Frontal cortex (tissue), 4 donors: ENCODE data around the gene RRAGD. TPM values are rescaled to one million over a fixed set of nuclear protein-coding genes. Genes with fewer than 3 reads are reported as not detected.

ENCODE experiments used
- DNase-seq, 2 donors: peaks; one replicate each; pipeline ENCODE4 v3.0.0; 2012; ENCODE audit warnings: low spot score in 2 of 2
- FAIRE-seq: peaks from 2 replicates; lab custom pipeline; 2012; peaks lifted over from hg19 to GRCh38; lab: Jason Lieb, UNC
- total RNA-seq: library from RNA; depleted of rRNA; stranded (reverse); fragments of >200 nt; gene quantifications from one replicate; pipeline ENCODE4 v1.2.3, GENCODE V29; 2014
- donor health status: control.
- donor health status: control.
- donor health status: control.

The RRAGD gene
- total RNA-seq, 1 donor from 2014 or later, result 103 TPM

- DNase-seq, result no peak
These were observed 26.9 kb downstream of the RRAGD start for GRCh38 chr6:89385156-89385667.

DNA sequence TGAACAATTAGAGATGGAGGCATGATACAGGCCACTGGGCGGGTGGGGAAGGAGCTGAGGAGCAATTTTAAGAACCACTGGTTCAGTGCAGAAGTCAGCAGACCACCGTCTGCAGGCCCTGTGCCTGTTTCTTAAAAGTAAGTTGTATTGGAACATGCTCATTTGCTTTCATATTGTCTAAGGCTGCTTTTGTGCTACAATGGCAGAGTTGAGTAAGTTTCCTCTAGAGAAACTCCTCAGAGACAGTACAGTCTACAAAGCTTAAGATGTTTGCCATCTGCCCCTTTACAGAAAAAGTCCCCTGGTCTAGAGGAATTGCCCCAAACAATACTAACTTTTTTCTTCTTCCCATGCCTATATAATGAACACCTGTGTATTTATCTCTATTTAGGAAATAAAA is 31.0 kb downstream of the RRAGD start:
- FAIRE-seq, result no peak
- DNase-seq, result no peak

More at GRCh38 chr6:89385156-89385667, 26.9 kb downstream of the RRAGD start:
- FAIRE-seq, result no peak

DNA sequence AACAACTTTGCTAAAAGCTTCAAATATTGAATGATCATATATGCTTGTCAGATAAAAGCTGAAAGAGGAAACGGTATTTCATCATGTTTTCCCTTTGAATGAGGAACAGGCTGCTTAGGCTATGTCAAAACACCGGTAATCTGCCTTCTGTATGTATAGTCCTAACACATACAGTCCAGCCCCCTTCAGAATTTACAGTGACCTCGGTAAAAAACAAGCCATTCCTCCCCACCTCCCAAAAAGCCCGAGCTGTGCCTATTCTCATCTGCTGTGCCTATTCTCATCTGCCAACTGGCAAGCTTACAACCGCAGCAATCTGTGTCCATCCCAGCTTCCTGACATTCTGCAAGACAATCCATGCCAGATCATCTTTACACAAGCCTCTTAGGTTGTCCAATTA is 32.8 kb downstream of the RRAGD start:
- DNase-seq, result no peak
- no peak for FAIRE-seq

- DNase-seq, result no peak
- FAIRE-seq, result no peak
These were observed 33.4 kb downstream of the RRAGD start for GRCh38 chr6:89378628-89379027.

DNA sequence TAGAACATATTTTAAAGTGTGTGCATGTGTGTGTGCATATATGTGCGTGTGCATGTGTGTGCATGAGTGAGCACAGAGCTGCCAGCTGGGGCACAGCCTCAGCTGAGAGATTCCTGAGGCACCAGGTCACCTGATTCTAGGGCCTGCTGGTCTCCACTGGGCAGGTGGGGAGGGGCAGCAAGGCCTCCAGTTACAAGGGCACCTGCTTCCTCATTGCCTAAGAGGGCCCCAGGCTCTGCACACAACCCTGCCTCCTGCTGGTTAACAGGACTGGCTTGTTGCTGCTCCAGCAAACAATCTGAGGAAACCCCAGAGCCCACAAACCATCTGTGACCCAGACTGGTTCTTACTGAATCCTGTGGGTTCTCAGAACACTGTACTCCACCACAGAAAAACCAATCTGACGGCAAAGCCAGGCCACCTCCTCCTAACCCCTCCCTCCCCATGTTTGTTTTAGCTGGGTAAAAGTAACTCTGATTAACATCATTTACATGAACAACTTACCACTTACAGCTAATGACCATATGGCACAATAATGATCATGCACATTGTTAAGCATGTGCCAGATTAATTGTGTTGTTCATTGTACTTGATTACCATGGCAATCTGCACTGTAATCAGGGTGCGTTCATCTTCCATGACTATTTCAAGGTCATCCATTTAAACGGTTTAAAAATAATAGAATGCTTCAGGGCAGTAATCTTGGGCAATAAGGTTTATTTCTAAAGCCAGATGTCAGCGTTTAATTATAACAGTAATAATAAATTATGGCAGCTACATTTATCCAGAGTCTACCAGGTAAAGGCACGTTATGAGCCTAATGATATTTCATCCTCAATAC is 36.4 kb downstream of the RRAGD start:
- FAIRE-seq (no peak), DNase-seq (no peak)

GRCh38 chr6:89372506-89372901 is 39.6 kb downstream of the RRAGD start:
- DNase-seq, result no peak
- no peak for FAIRE-seq

DNA sequence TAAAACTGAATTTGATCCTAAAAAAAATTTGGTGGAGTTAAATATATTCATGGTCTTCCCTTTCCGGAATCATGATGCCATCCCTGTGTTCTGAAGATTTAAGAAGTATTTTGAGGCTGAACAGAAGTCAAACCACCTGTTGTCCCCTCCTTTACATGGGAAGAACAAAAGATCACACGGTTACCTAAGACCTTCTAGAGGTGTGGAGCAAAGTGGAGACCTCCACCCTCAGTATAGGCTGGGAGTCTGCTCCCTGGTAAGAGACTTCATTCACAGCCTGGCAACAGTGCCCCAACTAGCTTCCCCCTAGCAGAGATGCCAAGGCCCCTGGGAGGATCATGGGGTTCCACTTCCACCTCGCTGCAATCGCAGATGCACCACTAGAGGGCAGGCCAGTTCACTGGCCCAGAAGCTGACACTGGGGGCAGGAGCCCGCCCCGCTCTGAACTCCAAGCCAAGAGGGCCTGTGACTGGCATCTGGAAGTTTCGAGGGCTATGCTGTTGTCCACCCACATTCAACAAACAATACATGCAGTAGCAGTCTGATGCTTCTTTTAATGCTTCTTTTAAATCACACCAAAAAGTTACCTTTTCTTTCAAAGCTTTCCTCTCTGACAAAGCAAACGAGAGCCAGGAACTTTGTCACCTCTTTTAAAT is 40.1 kb downstream of the RRAGD start:
- peak; percentile 42 to 54 for DNase-seq
- FAIRE-seq, result no peak

GRCh38 chr6:89368999-89369398 is 43.1 kb downstream of the RRAGD start:
- peak in 1 of 2 donors; percentile 38 for DNase-seq
- no peak for FAIRE-seq

- DNase-seq, result peak in 1 of 2 donors; percentile 46
- FAIRE-seq, result no peak
These were observed 44.0 kb downstream of the RRAGD start for GRCh38 chr6:89368107-89368506.

DNA sequence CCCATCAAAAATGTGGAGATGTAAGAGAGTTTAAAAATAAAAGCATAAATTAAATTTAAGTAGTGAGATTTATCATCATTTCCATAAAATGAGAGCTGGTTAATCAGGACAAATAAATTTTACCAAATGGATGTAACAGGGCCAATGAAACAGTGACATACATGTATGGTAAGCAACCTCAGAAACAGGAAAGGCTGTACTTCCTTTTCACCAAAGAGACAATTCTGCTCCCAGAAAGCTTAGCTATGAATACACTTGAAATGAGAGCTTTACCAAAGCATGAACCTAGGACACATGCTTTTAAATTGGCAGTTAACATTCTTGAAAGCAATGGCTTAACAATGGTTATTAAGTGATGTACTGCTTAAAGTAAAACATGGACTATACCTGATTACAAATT is 47.5 kb downstream of the RRAGD start:
- DNase-seq (no peak), FAIRE-seq (no peak)

DNA sequence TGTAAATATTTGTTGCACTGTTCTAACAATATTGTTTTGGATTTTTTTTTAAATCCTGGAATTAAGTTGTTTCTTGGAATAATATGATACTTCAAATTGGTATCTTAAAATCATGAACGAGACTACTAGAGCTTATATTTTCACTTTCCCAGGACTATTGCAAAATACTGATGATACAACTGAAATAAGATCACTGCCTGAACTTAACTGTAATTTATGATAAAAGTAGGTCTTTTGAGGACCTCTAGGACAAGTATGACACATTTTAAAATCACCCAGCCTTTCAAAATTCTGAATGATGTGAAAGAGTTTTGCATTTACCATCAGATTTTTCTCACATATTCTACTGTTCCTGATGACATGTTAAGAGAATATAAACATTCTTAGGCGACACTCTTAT is 50.9 kb downstream of the RRAGD start:
- FAIRE-seq (no peak), DNase-seq (no peak)

- no peak for DNase-seq
- FAIRE-seq, result no peak
These were observed 51.6 kb downstream of the RRAGD start for GRCh38 chr6:89360415-89360999.

DNA sequence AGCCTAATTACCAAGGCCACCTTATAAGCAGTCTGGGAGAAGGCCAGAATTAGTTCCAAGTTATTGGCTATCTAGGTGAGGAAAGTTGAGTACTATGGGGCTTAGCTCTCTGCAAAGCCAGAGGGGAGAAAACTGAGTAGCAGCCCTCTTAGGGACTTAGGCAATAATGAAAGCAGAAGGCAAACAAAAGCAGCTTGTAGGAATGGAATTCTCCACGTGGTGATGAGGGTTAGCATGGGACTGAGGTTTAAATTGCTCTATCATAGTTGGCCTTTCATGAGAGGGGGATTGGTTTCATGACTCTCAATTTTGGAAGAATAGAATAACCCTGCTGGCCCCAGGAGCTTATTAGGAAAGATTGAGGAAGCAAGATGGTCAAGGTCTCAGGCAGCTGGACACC is 52.5 kb downstream of the RRAGD start:
- FAIRE-seq (no peak), DNase-seq (no peak)

DNA sequence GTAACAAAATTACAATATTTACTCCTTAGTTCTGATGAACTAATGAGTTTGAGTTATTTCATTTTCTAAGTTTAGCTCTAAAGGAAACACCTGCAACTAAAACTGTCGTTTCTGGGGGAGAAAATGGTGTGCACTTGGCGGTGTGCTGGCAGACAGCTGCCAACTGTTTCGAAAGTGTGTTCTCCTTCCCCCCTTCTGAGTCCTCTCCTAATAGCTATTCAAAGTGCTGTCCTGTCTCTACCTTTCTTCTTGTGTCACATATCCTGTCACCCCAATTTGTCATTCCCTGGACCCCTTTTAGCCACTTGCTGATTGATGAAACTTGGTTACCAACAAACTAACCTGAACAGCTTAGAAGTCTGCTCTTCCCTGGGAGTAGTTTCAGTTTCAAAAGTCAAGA is 54.7 kb downstream of the RRAGD start:
- no peak for FAIRE-seq
- no peak for DNase-seq

- no peak for DNase-seq
- no peak for FAIRE-seq
These were observed 55.4 kb downstream of the RRAGD start for GRCh38 chr6:89356642-89357170.

- no peak for FAIRE-seq
These were observed 56.4 kb downstream of the RRAGD start for GRCh38 chr6:89355511-89356194.

DNA sequence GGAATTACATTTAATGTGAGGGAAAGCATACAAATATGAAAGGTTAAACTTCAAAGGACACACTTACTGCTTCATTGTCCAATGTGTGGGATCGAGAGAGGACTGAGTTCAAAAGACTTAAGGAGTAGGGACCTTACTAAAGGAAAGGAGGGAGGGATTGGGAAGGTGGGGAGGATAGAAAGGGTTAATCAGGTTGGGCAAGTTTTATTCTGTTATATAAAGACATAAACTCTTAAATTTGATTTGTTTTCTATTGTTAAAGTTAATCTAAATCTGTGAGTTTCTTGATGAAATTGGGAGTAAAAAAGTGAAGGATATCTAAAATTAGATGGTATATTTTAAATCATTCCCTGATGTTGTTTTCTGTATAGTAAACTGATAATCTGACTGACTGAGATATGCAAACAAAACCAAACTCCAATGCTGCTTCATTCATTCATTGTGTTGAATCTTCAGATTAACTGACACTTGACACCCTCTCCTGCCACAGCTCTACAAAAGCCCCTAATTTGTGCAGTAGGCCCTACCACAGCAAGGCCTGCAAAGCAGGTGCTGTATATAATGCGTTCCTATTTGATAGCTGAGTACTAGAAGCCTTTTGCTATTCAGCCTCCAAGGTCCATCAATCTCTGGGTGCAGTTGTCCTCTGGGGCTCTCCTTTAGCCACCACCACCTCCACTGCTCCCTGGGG is 58.2 kb downstream of the RRAGD start:
- DNase-seq (no peak), FAIRE-seq (no peak)

More at GRCh38 chr6:89355511-89356194, 56.4 kb downstream of the RRAGD start:
- DNase-seq, result no peak

- FAIRE-seq (no peak), DNase-seq (no peak)
These were observed 58.9 kb downstream of the RRAGD start for GRCh38 chr6:89353118-89353556.
